T-helper 17 cell (primary cell): Measurements from ENCODE around the gene GJB3. TPM values are rescaled to one million over a fixed set of nuclear protein-coding genes. Genes with fewer than 3 reads are reported as not detected.

ENCODE experiments used
- ATAC-seq: fragments of 150-1000 bp; cut with Tn5 transposase; 2 replicates; pipeline ENCODE4 v1.10.0; 2021; ENCODE audit warnings: mild to moderate bottlenecking, moderate library complexity
- DNase-seq, 3 donors: peaks; one replicate each; pipeline versions ENCODE4 v3.0.0 to v3.0.0-alpha.2; 2020 to 2021
- H3K9me3 ChIP-seq: one replicate; pipeline ENCODE4 v1.7.0; 2013; ENCODE audit warnings: low read length, mild to moderate bottlenecking; ENCODE audit not compliant: control insufficient read depth, poor library complexity, severe bottlenecking
- H3K27ac Mint-ChIP-seq: one replicate; pipeline ENCODE4 v1.8.0; 2022; ENCODE audit warnings: mild to moderate bottlenecking, moderate library complexity, mixed read lengths
- H3K27me3 Mint-ChIP-seq: one replicate; pipeline ENCODE4 v1.8.0; 2022; ENCODE audit warnings: mixed read lengths
- H3K36me3 Mint-ChIP-seq: one replicate; pipeline ENCODE4 v1.8.0; 2022; ENCODE audit warnings: low read depth, mixed read lengths
- H3K4me1 Mint-ChIP-seq: one replicate; pipeline ENCODE4 v1.8.0; 2022; ENCODE audit warnings: mild to moderate bottlenecking, mixed read lengths
- H3K4me3 Mint-ChIP-seq: one replicate; pipeline ENCODE4 v1.8.0; 2022; ENCODE audit warnings: mild to moderate bottlenecking, moderate library complexity, mixed read lengths
- total RNA-seq, 4 donors: library from RNA in 2 of 4; stranded (reverse) in 2 of 4; gene quantifications; one replicate each; pipeline ENCODE4 v1.2.3 and lab custom pipeline; 2022 to 2026

Gene GJB3
- total RNA-seq, 2 donors from 2014 or later, result not detected

GRCh38 chr1:34784751-34785221 is 3.8 kb downstream of the GJB3 start:
- H3K27me3 Mint-ChIP-seq, result peaks cover 73% of the 10 kb centered on the region
- no peaks in the 10 kb centered on the region for H3K9me3 ChIP-seq
- H3K4me1 Mint-ChIP-seq, result peaks cover 8% of the 10 kb centered on the region
- DNase-seq (no peak), ATAC-seq (no peak)
- no peak overlapping the region for H3K27ac Mint-ChIP-seq
- no peak overlapping the region for H3K4me3 Mint-ChIP-seq
- peaks cover 2% of the 10 kb centered on the region for H3K36me3 Mint-ChIP-seq

GRCh38 chr1:34785231-34785874 is 4.3 kb downstream of the GJB3 start:
- Mint-ChIP-seq H3K36me3 (peaks cover 2% of the 10 kb centered on the region), H3K27ac (no peak overlapping the region), H3K4me3 (no peak overlapping the region), H3K27me3 (peaks cover 69% of the 10 kb centered on the region), H3K4me1 (peaks cover 8% of the 10 kb centered on the region)
- ATAC-seq (no peak), DNase-seq (no peak)
- H3K9me3 ChIP-seq, result no peaks in the 10 kb centered on the region

GRCh38 chr1:34785875-34786470 is 5.0 kb downstream of the GJB3 start:
- no peaks in the 10 kb centered on the region for H3K9me3 ChIP-seq
- Mint-ChIP-seq H3K4me3 (no peak overlapping the region), H3K27me3 (peaks cover 70% of the 10 kb centered on the region), H3K4me1 (peaks cover 12% of the 10 kb centered on the region), H3K27ac (no peak overlapping the region), H3K36me3 (peaks cover 2% of the 10 kb centered on the region)
- no peak for ATAC-seq
- no peak for DNase-seq

- Mint-ChIP-seq H3K4me1 (peaks cover 12% of the 10 kb centered on the region), H3K27me3 (peaks cover 74% of the 10 kb centered on the region), H3K4me3 (no peak overlapping the region), H3K27ac (no peak overlapping the region), H3K36me3 (peaks cover 2% of the 10 kb centered on the region)
- peak; percentile 87 for ATAC-seq
- no peaks in the 10 kb centered on the region for H3K9me3 ChIP-seq
- DNase-seq, result peak in 2 of 3 donors; percentile 22 to 31
Observed at GRCh38 chr1:34786521-34787325, 5.7 kb downstream of the GJB3 start.

- Mint-ChIP-seq H3K27me3 (peaks cover 77% of the 10 kb centered on the region), H3K36me3 (peaks cover 2% of the 10 kb centered on the region), H3K4me1 (peaks cover 11% of the 10 kb centered on the region), H3K27ac (no peak overlapping the region), H3K4me3 (peak overlapping the region; percentile 8)
- ATAC-seq (no peak), DNase-seq (no peak)
- no peaks in the 10 kb centered on the region for H3K9me3 ChIP-seq
Observed at GRCh38 chr1:34787461-34788420, 6.7 kb downstream of the GJB3 start.

- Mint-ChIP-seq H3K27ac (no peak overlapping the region), H3K4me1 (peaks cover 11% of the 10 kb centered on the region), H3K36me3 (peaks cover 2% of the 10 kb centered on the region), H3K4me3 (no peak overlapping the region), H3K27me3 (peaks cover 64% of the 10 kb centered on the region)
- DNase-seq, result no peak
- H3K9me3 ChIP-seq, result no peaks in the 10 kb centered on the region
- no peak for ATAC-seq
Observed at GRCh38 chr1:34790985-34791384, 10.0 kb downstream of the GJB3 start.

GRCh38 chr1:34792424-34792823 is 11.4 kb downstream of the GJB3 start:
- Mint-ChIP-seq H3K4me3 (peak overlapping the region; percentile 56), H3K4me1 (peaks cover 6% of the 10 kb centered on the region), H3K27ac (no peak overlapping the region), H3K36me3 (no peaks in the 10 kb centered on the region), H3K27me3 (peaks cover 54% of the 10 kb centered on the region)
- DNase-seq (no peak), ATAC-seq (no peak)
- H3K9me3 ChIP-seq, result no peaks in the 10 kb centered on the region

GRCh38 chr1:34792868-34793727 is 12.1 kb downstream of the GJB3 start, which contains the start of gene GJA4:
Gene GJA4 (plus strand): TSS chr1:34792999. CDS start chr1:34794214, 1,215 bp downstream.
- Mint-ChIP-seq H3K4me3 (peak within 1 kb of the TSS; percentile 56), H3K27ac (no peak within 1 kb of the TSS), H3K36me3 (no peaks in the 10 kb centered on the region), H3K4me1 (peaks cover 6% of the 10 kb centered on the region), H3K27me3 (peaks cover 49% of the 10 kb centered on the region)
- H3K9me3 ChIP-seq, result no peaks in the 10 kb centered on the region
- ATAC-seq, result no peak
- DNase-seq, result no peak

- DNase-seq (no peak), ATAC-seq (no peak)
- no peaks in the 10 kb centered on the region for H3K9me3 ChIP-seq
- Mint-ChIP-seq H3K27ac (no peak overlapping the region), H3K4me3 (no peak overlapping the region), H3K4me1 (peaks cover 6% of the 10 kb centered on the region), H3K36me3 (no peaks in the 10 kb centered on the region), H3K27me3 (peaks cover 38% of the 10 kb centered on the region)
Observed at GRCh38 chr1:34794001-34794789, 13.2 kb downstream of the GJB3 start.

- no peaks in the 10 kb centered on the region for H3K9me3 ChIP-seq
- Mint-ChIP-seq H3K4me3 (no peak overlapping the region), H3K27me3 (peaks cover 33% of the 10 kb centered on the region), H3K36me3 (no peaks in the 10 kb centered on the region), H3K4me1 (peaks cover 6% of the 10 kb centered on the region), H3K27ac (no peak overlapping the region)
- DNase-seq (no peak), ATAC-seq (no peak)
Observed at GRCh38 chr1:34794790-34795180, 13.8 kb downstream of the GJB3 start.

GRCh38 chr1:34795916-34796315 is 14.9 kb downstream of the GJB3 start:
- peaks cover 27% of the 10 kb centered on the region for H3K27me3 Mint-ChIP-seq
- no peak overlapping the region for H3K27ac Mint-ChIP-seq
- peaks cover 5% of the 10 kb centered on the region for H3K4me1 Mint-ChIP-seq
- H3K9me3 ChIP-seq, result no peaks in the 10 kb centered on the region
- DNase-seq (no peak), ATAC-seq (no peak)
- no peaks in the 10 kb centered on the region for H3K36me3 Mint-ChIP-seq
- H3K4me3 Mint-ChIP-seq, result no peak overlapping the region
